GM15510 (cell line): ENCODE results near the gene INCENP.

ENCODE experiments used
- POLR2A ChIP-seq: IDR thresholded peaks from 3 replicates; pipeline ENCODE4 v1.6.1; 2011; ENCODE audit warnings: borderline replicate concordance; ENCODE audit not compliant: insufficient read length; ENCODE audit errors: extremely low read depth

INCENP gene

DNA sequence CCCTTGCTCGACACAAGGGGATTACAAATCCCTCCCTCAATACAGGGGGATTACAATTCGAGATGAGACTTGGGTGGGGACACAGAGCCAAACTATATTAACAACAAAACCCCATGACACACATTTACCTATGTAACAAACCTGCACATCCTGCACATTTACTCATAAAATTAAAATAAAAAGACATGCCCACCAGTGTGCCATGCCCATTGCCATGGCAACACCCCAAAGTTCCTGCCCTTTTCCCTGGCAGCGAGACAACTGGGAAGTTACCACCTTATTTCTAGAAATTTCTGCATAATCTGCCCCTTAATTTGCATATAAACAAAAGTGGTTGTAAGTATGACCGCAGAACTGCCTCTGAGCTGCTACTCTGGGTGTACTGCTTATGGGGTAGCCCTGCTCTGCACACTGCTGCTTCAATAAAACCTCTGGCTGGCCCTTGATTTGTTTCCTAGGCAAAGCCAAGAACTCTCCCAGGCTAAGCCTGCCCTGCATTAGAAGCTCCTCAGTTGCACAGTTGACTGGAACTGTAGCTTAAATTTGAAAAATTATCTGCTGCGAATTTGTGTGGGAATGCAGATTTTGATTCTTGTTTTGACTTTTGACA is 8.6 kb upstream of the INCENP start:
- TF ChIP-seq POLR2A, result no peak

GRCh38 chr11:62116451-62116850 is 7.4 kb upstream of the INCENP start:
- no peak for TF ChIP-seq POLR2A

DNA sequence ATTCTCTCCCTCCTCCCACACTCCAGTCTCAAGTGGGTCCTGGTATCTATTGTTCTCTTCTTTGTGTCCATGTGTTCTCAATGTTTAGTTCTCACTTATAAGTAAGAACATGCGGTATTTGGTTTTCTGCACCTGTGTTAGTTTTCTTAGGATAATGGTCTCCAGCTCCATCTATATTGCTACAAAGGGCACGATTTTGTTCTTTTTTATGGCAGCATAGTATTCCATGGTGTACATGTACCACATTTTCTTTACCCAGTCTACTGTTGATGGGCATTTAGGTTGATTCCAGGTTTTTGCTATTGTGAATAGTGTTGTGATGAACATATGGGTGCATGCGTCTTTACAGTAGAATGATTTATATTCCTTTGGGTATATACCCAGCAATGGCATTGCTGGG is 4.2 kb upstream of the INCENP start:
- no peak for TF ChIP-seq POLR2A

DNA sequence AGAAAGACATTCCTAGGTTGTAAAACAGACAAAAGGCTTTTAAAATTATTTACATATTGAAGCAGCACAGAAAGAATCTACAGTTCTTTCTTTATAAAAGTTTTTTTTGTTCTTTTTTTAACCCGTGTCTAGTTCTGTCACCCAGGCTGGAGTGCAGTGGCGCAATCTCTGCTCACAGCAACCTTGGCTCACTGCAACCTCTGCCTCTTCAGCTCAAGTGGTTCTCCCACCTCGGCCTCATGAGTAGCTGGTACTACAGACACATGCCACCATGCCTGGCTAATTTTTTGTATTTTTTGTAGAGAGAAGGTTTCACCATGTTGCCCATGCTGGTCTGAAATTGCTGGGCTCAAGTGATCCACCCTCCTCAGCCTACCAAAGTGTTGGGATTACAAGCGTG is 3.8 kb upstream of the INCENP start:
- no peak for TF ChIP-seq POLR2A

DNA sequence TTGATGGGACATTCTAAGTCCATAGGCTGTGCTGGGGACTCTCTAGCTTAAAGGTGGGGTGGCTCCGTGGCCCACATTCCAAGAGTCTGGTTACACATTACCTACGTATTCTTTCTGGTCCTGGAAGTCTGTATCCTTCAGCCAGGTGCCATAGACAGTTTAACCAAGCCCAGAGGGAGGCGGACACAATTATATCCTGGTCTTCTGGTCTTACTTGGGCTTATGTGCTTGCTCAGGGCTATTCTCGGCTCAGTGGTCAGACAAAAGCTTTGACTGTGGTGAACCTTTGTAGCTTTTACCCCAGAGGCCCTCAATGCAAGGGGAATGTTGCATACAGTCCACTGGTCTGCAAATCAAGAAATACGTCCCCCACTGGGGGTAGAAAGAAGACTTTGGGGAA is 3.4 kb upstream of the INCENP start:
- TF ChIP-seq POLR2A, result no peak

- no peak for TF ChIP-seq POLR2A
Observed at GRCh38 chr11:62122076-62122475, 1.7 kb upstream of the INCENP start.

- TF ChIP-seq POLR2A, result no peak
Observed at GRCh38 chr11:62124186-62125113, 639 bp downstream of the INCENP start.

GRCh38 chr11:62125316-62125715 is 1.5 kb downstream of the INCENP start:
- no peak for TF ChIP-seq POLR2A

GRCh38 chr11:62125881-62126280 is 2.1 kb downstream of the INCENP start:
- no peak for TF ChIP-seq POLR2A

DNA sequence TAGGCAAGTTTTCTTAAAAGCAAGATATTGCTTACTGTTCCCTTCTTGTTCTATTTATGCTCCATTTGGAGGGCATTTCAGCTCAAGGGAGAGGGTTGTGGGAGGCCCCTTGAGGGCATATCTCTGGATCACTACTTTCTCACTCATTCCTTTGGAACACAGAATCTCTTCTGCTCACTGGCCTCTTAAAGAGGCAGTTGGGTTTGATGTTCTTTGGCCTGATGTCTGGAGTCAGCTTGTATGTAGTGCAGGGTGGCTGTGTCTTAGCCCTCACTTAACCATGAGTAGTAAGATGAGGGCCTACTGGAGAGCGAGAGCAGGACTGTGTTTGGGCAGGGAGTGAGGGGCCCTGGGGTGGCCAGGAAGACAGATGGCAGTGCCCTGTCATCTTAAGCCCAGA is 3.6 kb downstream of the INCENP start:
- TF ChIP-seq POLR2A, result no peak

- no peak for TF ChIP-seq POLR2A
Observed at GRCh38 chr11:62127941-62128770, 4.3 kb downstream of the INCENP start.

GRCh38 chr11:62128835-62129234 is 5.0 kb downstream of the INCENP start:
- no peak for TF ChIP-seq POLR2A

DNA sequence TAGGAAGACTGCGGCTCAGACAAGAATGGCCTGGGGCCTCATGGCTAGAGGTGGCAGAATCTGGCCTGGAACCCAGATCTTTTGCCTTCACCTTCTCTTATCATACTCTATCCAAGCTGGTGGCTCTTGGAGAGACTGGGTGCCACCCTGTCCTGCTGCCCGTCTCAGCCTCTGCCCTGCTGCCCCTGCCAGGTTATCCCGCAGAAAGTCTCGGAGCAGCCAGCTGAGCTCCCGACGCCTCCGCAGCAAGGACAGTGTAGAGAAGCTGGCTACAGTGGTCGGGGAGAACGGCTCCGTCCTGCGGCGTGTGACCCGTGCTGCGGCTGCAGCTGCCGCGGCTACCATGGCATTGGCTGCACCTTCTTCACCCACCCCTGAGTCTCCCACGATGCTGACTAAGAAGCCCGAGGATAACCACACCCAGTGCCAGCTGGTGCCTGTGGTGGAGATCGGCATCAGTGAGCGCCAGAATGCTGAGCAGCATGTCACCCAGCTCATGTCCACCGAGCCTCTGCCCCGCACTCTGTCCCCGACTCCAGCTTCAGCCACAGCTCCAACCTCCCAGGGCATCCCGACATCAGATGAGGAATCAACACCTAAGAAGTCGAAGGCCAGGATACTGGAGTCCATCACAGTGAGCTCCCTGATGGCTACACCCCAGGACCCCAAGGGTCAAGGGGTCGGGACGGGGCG is 5.9 kb downstream of the INCENP start:
- no peak for TF ChIP-seq POLR2A

DNA sequence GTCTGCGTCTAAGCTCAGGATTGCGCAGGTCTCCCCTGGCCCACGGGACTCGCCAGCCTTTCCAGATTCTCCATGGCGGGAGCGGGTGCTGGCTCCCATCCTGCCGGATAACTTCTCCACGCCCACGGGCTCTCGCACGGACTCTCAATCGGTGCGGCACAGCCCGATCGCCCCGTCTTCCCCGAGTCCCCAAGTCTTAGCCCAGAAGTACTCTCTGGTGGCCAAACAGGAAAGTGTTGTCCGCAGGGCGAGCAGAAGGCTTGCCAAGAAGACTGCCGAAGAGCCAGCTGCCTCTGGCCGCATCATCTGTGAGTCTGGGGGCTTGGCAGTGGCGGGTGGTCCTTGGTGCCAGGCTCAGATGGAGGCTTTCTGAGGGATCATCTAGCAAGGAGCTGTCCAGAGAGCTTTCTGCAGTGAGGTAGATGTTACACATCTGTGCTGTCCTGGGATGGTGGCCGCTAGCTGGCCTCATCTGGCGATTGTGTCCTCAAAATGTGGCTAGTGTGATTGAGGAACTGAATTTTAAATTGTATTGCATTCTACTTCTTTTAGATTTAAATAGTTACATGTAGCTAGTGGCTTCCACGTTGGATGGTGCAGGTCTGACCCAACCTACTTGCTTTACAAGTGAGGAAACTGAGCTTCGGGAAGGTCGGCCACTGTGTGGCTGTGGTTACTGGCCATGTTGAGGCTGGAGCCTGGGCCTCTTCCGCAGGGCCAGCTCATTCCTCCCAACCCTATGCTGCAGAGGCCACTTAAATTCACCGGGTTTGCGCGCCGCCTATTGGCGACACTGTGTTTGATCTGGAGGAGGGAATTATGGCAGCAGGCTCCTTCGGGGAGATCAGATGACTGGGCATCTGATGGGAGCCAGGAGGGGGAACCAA is 6.7 kb downstream of the INCENP start:
- TF ChIP-seq POLR2A, result no peak
